ENCODE data around the gene SF3A1.

The SF3A1 gene

DNA sequence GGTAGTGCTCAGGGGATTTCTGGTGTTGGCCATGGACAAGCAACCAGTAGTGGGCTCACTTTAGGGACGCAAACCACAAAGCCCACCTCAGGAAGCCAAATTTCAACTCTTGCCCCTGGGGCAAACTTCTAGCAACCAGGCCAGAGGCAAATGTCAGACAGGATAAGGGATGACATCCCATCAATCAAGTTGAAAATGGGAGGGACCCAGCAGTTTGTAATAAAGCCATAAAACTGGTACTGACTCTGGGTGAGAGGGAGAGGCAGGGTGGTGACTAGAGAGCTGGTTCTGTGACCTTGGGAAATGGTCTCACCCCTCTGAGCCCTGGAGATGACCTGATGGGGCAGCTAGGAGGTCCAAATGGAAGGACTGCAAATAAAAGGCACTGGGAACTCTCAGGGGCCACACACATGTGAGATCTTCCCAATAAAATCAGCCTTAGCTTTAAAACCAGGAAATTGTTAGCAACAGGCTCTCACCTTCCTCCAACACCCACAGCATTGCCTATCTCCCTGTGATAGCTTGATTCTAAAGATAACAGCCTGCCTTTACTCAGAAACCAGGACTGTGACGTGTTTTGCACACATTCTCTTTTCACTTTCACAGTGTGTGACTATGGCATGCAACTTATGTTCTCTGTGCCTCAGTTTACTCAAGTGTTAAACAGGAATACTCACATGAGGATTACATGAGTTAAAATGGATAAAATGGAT is 23.5 kb downstream of the SF3A1 start:
- Histone ChIP-seq H3K27me3 (ENCODE audit: insufficient read depth, low read length) (no peaks in the 10 kb centered on the region), H2AFZ (ENCODE audit: low read length, unreplicated experiment) (no peak overlapping the region), H3K4me1 (ENCODE audit: control insufficient read depth, insufficient read depth, low read length, unreplicated experiment) (no peaks in the 10 kb centered on the region), H3K36me3 (ENCODE audit: insufficient read depth, low read length) (no peaks in the 10 kb centered on the region), H3K27ac (ENCODE audit: low read depth, low read length) (no peak overlapping the region), H3K4me3 (ENCODE audit: low read depth, low read length) (no peak overlapping the region), H3K79me2 (ENCODE audit: control insufficient read depth, insufficient read depth, low read length, unreplicated experiment) (no peaks in the 10 kb centered on the region)

DNA sequence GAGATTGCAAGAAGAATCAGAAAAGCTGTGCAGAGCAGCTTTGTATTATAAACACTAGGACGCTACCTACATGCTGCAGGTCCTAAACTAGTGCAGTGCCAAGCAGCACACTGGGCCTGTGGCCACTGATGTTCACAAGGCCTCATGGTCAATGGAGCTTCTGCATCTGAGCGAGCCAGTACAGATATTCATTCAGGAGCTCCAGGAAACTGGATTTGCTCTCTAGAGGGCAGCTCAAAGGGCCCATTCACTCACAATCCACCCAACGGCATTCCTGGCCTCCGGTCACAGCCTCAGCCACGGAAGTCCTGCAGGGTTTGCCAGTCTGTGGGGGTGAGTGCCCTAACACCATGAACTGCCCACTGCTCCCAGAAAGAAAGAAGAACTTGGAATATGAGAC is 24.1 kb downstream of the SF3A1 start:
- Histone ChIP-seq H3K27ac (ENCODE audit: low read depth, low read length) (no peak overlapping the region), H3K36me3 (ENCODE audit: insufficient read depth, low read length) (no peaks in the 10 kb centered on the region), H3K4me1 (ENCODE audit: control insufficient read depth, insufficient read depth, low read length, unreplicated experiment) (no peaks in the 10 kb centered on the region), H2AFZ (ENCODE audit: low read length, unreplicated experiment) (no peak overlapping the region), H3K27me3 (ENCODE audit: insufficient read depth, low read length) (no peaks in the 10 kb centered on the region), H3K79me2 (ENCODE audit: control insufficient read depth, insufficient read depth, low read length, unreplicated experiment) (no peaks in the 10 kb centered on the region), H3K4me3 (ENCODE audit: low read depth, low read length) (no peak overlapping the region)

- peaks cover 16% of the 10 kb centered on the region for H3K4me1 ChIP-seq (ENCODE audit: control insufficient read depth, insufficient read depth, low read length, unreplicated experiment)
- peaks cover 17% of the 10 kb centered on the region for H3K79me2 ChIP-seq (ENCODE audit: control insufficient read depth, insufficient read depth, low read length, unreplicated experiment)
- no peak overlapping the region for H3K27ac ChIP-seq (ENCODE audit: low read depth, low read length)
- no peaks in the 10 kb centered on the region for H3K27me3 ChIP-seq (ENCODE audit: insufficient read depth, low read length)
- H2AFZ ChIP-seq (ENCODE audit: low read length, unreplicated experiment): no peak overlapping the region
- no peaks in the 10 kb centered on the region for H3K36me3 ChIP-seq (ENCODE audit: insufficient read depth, low read length)
- H3K4me3 ChIP-seq (ENCODE audit: low read depth, low read length): no peak overlapping the region
These were observed 28.1 kb downstream of the SF3A1 start for GRCh38 chr22:30328466-30329049.

GRCh38 chr22:30327864-30328345 is 28.8 kb downstream of the SF3A1 start:
- Histone ChIP-seq H3K4me3 (ENCODE audit: low read depth, low read length) (no peak overlapping the region), H3K4me1 (ENCODE audit: control insufficient read depth, insufficient read depth, low read length, unreplicated experiment) (peaks cover 16% of the 10 kb centered on the region), H3K79me2 (ENCODE audit: control insufficient read depth, insufficient read depth, low read length, unreplicated experiment) (peaks cover 22% of the 10 kb centered on the region), H3K27me3 (ENCODE audit: insufficient read depth, low read length) (no peaks in the 10 kb centered on the region), H3K27ac (ENCODE audit: low read depth, low read length) (no peak overlapping the region), H3K36me3 (ENCODE audit: insufficient read depth, low read length) (no peaks in the 10 kb centered on the region), H2AFZ (ENCODE audit: low read length, unreplicated experiment) (no peak overlapping the region)

- H3K4me3 ChIP-seq (ENCODE audit: low read depth, low read length): peak within 1 kb of the TSS; percentile 89
- peak within 1 kb of the TSS; percentile 53; the same call in 1 of the 2 replicates for H3K27ac ChIP-seq (ENCODE audit: low read depth, low read length)
- no peaks in the 10 kb centered on the region for H3K27me3 ChIP-seq (ENCODE audit: insufficient read depth, low read length)
- H2AFZ ChIP-seq (ENCODE audit: low read length, unreplicated experiment): peak within 1 kb of the TSS; percentile 85
- peaks cover 22% of the 10 kb centered on the region for H3K79me2 ChIP-seq (ENCODE audit: control insufficient read depth, insufficient read depth, low read length, unreplicated experiment)
- no peaks in the 10 kb centered on the region for H3K36me3 ChIP-seq (ENCODE audit: insufficient read depth, low read length)
- peaks cover 16% of the 10 kb centered on the region for H3K4me1 ChIP-seq (ENCODE audit: control insufficient read depth, insufficient read depth, low read length, unreplicated experiment)
These were observed 29.9 kb downstream of the SF3A1 start, which contains the start of gene TBC1D10A for GRCh38 chr22:30326706-30327362. TBC1D10A (minus strand) TSS chr22:30326941; CDS start chr22:30326881, 60 bp downstream.

DNA sequence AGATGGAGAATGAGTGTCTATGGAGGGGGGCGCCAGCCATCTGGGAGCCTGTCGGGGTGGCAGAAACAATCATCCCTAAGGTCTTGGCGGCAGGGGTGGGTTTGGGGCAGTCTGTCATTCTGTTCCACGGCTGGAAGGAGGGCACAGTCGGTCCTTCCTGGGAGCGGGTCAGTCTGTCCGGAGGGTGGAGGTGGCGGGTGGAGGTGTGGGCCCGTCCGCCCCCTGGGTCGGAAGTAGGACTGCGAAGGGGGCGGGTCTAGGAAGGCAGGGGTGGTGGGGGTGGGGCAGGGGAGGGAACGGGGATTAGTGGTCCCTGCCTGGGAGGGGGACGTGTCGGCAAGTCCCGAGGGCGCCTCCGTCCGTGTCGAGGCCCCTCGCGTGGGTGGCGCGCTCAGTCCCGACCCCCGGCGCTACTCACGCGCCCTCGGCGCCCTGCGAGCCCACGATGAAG is 30.4 kb downstream of the SF3A1 start:
- peaks cover 16% of the 10 kb centered on the region for H3K4me1 ChIP-seq (ENCODE audit: control insufficient read depth, insufficient read depth, low read length, unreplicated experiment)
- no peaks in the 10 kb centered on the region for H3K27me3 ChIP-seq (ENCODE audit: insufficient read depth, low read length)
- H3K79me2 ChIP-seq (ENCODE audit: control insufficient read depth, insufficient read depth, low read length, unreplicated experiment): peaks cover 22% of the 10 kb centered on the region
- no peak overlapping the region; the same call in 1 of the 2 replicates for H3K27ac ChIP-seq (ENCODE audit: low read depth, low read length)
- no peak overlapping the region for H2AFZ ChIP-seq (ENCODE audit: low read length, unreplicated experiment)
- H3K4me3 ChIP-seq (ENCODE audit: low read depth, low read length): peak overlapping the region; percentile 89
- H3K36me3 ChIP-seq (ENCODE audit: insufficient read depth, low read length): no peaks in the 10 kb centered on the region

GRCh38 chr22:30325724-30326254 is 30.9 kb downstream of the SF3A1 start:
- Histone ChIP-seq H3K36me3 (ENCODE audit: insufficient read depth, low read length) (no peaks in the 10 kb centered on the region), H3K4me3 (ENCODE audit: low read depth, low read length) (peak overlapping the region; percentile 89), H2AFZ (ENCODE audit: low read length, unreplicated experiment) (no peak overlapping the region), H3K4me1 (ENCODE audit: control insufficient read depth, insufficient read depth, low read length, unreplicated experiment) (peaks cover 16% of the 10 kb centered on the region), H3K27me3 (ENCODE audit: insufficient read depth, low read length) (no peaks in the 10 kb centered on the region), H3K27ac (ENCODE audit: low read depth, low read length) (peak overlapping the region; percentile 53), H3K79me2 (ENCODE audit: control insufficient read depth, insufficient read depth, low read length, unreplicated experiment) (peaks cover 22% of the 10 kb centered on the region)

DNA sequence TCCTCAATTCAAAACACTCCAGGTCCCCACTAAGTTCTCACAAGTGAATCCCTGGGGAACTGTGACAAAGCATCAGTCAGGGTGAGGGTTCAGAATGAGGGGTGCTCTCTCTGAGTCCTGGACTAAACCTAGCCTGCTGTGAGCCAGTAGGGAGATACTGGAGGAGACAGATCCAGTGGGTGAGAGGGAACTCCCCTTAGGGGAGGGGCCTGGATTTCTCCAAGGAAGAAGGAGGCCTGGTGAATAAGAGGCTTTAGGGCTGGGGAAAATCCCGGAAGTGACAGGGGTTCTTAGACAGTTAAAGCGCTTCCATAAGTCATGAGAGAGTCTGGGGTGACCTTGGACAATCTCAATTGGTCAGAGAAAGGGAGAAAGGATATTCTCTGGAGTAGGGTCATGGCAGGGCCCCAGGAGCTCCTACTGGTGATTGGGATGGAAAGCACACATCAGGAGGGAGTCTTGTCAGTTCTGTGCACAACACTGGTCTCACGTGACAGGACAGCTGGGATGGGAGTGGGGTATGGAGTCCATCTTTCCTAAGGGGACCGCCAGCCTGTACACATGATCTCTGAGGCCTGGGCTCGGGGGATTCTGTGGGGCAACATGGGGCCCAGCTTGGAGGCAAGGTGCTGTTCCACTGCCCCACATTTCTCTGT is 31.5 kb downstream of the SF3A1 start:
- Histone ChIP-seq H3K4me3 (ENCODE audit: low read depth, low read length) (peak overlapping the region; percentile 89), H3K36me3 (ENCODE audit: insufficient read depth, low read length) (no peaks in the 10 kb centered on the region), H3K79me2 (ENCODE audit: control insufficient read depth, insufficient read depth, low read length, unreplicated experiment) (peaks cover 25% of the 10 kb centered on the region), H3K27ac (ENCODE audit: low read depth, low read length) (peak overlapping the region; percentile 53), H2AFZ (ENCODE audit: low read length, unreplicated experiment) (no peak overlapping the region), H3K4me1 (ENCODE audit: control insufficient read depth, insufficient read depth, low read length, unreplicated experiment) (peaks cover 16% of the 10 kb centered on the region), H3K27me3 (ENCODE audit: insufficient read depth, low read length) (no peaks in the 10 kb centered on the region)

GRCh38 chr22:30324014-30324730 is 32.5 kb downstream of the SF3A1 start:
- Histone ChIP-seq H3K4me3 (ENCODE audit: low read depth, low read length) (peak overlapping the region; percentile 89), H3K79me2 (ENCODE audit: control insufficient read depth, insufficient read depth, low read length, unreplicated experiment) (peaks cover 25% of the 10 kb centered on the region), H3K36me3 (ENCODE audit: insufficient read depth, low read length) (no peaks in the 10 kb centered on the region), H2AFZ (ENCODE audit: low read length, unreplicated experiment) (no peak overlapping the region), H3K27ac (ENCODE audit: low read depth, low read length) (no peak overlapping the region), H3K27me3 (ENCODE audit: insufficient read depth, low read length) (no peaks in the 10 kb centered on the region), H3K4me1 (ENCODE audit: control insufficient read depth, insufficient read depth, low read length, unreplicated experiment) (peaks cover 16% of the 10 kb centered on the region)

GRCh38 chr22:30323246-30323645 is 33.4 kb downstream of the SF3A1 start:
- Histone ChIP-seq H3K36me3 (ENCODE audit: insufficient read depth, low read length) (no peaks in the 10 kb centered on the region), H3K4me1 (ENCODE audit: control insufficient read depth, insufficient read depth, low read length, unreplicated experiment) (peaks cover 16% of the 10 kb centered on the region), H3K4me3 (ENCODE audit: low read depth, low read length) (no peak overlapping the region), H2AFZ (ENCODE audit: low read length, unreplicated experiment) (no peak overlapping the region), H3K27ac (ENCODE audit: low read depth, low read length) (no peak overlapping the region), H3K79me2 (ENCODE audit: control insufficient read depth, insufficient read depth, low read length, unreplicated experiment) (peaks cover 29% of the 10 kb centered on the region), H3K27me3 (ENCODE audit: insufficient read depth, low read length) (no peaks in the 10 kb centered on the region)
